ENCODE measurements around the gene TIMM8B. TPM values are rescaled to one million over a fixed set of nuclear protein-coding genes. Genes with fewer than 3 reads are reported as not detected.

The TIMM8B gene
- total and polyA plus RNA-seq, 9 of the 15 experiments (the other 6 are each of a cell fraction or from before 2014, with no cell fraction given) = 95.8 to 338 (median 145) TPM

DNA sequence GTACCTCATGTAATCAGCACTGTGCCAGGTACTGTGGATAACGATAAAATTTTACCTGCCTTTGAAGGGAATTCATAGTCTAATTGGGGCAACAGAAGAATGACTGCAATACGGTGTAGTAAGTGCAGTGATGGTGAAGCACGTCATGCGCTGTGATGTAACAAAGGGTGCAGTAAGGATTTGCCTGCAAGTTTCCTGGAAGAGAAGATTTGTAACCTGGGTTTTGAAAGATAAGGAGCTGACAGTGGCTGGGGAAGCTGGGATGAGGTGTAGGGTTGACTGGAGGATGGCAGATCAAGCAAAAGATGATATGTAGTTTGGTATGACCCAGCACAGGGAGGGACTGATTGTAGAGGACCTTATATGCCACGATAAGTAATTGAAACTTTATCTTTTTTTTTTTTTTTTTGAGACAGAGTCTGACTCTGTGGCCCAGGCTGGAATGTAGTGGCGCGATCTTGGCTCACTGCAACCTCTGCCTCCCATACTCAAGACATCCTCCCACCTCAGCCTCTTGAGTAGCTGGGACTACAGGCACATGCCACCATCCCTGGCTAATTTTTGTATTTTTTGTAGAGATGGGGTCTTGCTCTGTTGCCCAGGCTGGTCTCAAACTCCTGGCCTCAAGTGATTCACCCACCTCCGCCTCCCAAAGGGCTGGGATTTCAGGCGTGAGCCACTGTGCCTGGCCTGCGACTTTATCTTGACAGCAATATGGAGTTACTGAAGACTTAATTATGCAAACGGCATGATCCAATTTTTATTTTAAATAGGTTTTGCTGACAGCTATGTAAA is 11.4 kb upstream of the TIMM8B start (continued):
- peak; percentile 90 for TF ChIP-seq CREB1 (IDR thresholded peaks at IDR 0.05)
- peak; percentile 78; the same call in 1 of the 2 replicates for TF ChIP-seq CREB1 (CRISPR knock-in tag; IDR thresholded peaks at IDR 0.05)
- TF ChIP-seq RBM22 (IDR thresholded peaks at IDR 0.05; ENCODE audit: low read depth, low read length, poor library complexity, severe bottlenecking) = no peak
- no peak for TF ChIP-seq PHF21A (IDR thresholded peaks at IDR 0.05; ENCODE audit: borderline replicate concordance, low read depth)
- TF ChIP-seq KHSRP (IDR thresholded peaks at IDR 0.05) = peak; percentile 16; the same call in 1 of the 2 replicates
- TF ChIP-seq, protein P1, sequence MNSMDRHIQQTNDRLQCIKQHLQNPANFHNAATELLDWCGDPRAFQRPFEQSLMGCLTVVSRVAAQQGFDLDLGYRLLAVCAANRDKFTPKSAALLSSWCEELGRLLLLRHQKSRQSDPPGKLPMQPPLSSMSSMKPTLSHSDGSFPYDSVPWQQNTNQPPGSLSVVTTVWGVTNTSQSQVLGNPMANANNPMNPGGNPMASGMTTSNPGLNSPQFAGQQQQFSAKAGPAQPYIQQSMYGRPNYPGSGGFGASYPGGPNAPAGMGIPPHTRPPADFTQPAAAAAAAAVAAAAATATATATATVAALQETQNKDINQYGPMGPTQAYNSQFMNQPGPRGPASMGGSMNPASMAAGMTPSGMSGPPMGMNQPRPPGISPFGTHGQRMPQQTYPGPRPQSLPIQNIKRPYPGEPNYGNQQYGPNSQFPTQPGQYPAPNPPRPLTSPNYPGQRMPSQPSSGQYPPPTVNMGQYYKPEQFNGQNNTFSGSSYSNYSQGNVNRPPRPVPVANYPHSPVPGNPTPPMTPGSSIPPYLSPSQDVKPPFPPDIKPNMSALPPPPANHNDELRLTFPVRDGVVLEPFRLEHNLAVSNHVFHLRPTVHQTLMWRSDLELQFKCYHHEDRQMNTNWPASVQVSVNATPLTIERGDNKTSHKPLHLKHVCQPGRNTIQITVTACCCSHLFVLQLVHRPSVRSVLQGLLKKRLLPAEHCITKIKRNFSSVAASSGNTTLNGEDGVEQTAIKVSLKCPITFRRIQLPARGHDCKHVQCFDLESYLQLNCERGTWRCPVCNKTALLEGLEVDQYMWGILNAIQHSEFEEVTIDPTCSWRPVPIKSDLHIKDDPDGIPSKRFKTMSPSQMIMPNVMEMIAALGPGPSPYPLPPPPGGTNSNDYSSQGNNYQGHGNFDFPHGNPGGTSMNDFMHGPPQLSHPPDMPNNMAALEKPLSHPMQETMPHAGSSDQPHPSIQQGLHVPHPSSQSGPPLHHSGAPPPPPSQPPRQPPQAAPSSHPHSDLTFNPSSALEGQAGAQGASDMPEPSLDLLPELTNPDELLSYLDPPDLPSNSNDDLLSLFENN (IDR thresholded peaks at IDR 0.05; ENCODE audit: low read depth in 2 of 2, low read length in 2 of 2) = no peak
- TF ChIP-seq ZNF165 (CRISPR knock-in tag; IDR thresholded peaks at IDR 0.05; ENCODE audit: borderline replicate concordance) = no peak
- TF ChIP-seq RBM34 (IDR thresholded peaks at IDR 0.05; ENCODE audit: borderline replicate concordance, insufficient read depth, low read length) = no peak
- no peak for TF ChIP-seq E2F3 (CRISPR knock-in tag; IDR thresholded peaks at IDR 0.05)
- TF ChIP-seq SOX6 (IDR thresholded peaks at IDR 0.05) = peak; percentile 80
- no peak for TF ChIP-seq ZKSCAN3 (CRISPR knock-in tag; IDR thresholded peaks at IDR 0.05)
- TF ChIP-seq RBM25 (IDR thresholded peaks at IDR 0.05; ENCODE audit: low read depth, low read length, severe bottlenecking) = peak; percentile 34
- TF ChIP-seq, protein P2, sequence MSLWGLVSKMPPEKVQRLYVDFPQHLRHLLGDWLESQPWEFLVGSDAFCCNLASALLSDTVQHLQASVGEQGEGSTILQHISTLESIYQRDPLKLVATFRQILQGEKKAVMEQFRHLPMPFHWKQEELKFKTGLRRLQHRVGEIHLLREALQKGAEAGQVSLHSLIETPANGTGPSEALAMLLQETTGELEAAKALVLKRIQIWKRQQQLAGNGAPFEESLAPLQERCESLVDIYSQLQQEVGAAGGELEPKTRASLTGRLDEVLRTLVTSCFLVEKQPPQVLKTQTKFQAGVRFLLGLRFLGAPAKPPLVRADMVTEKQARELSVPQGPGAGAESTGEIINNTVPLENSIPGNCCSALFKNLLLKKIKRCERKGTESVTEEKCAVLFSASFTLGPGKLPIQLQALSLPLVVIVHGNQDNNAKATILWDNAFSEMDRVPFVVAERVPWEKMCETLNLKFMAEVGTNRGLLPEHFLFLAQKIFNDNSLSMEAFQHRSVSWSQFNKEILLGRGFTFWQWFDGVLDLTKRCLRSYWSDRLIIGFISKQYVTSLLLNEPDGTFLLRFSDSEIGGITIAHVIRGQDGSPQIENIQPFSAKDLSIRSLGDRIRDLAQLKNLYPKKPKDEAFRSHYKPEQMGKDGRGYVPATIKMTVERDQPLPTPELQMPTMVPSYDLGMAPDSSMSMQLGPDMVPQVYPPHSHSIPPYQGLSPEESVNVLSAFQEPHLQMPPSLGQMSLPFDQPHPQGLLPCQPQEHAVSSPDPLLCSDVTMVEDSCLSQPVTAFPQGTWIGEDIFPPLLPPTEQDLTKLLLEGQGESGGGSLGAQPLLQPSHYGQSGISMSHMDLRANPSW (CRISPR knock-in tag; IDR thresholded peaks at IDR 0.05) = no peak
- TF ChIP-seq ZFPM2 (CRISPR knock-in tag; IDR thresholded peaks at IDR 0.05) = no peak
- TF ChIP-seq NR4A1 (CRISPR knock-in tag; IDR thresholded peaks at IDR 0.05) = no peak
- no peak for TF ChIP-seq NR4A1 (tag; IDR thresholded peaks at IDR 0.05)
- peak; percentile 62 for TF ChIP-seq CBFA2T2 (conservative IDR thresholded peaks at IDR 0.05)
- 0 out of 2 replicates have a peak, but pooled peaks have one; percentile 13 for TF ChIP-seq POLR2H (tag; IDR thresholded peaks at IDR 0.05; ENCODE audit: low read depth)
- TF ChIP-seq, protein P3, sequence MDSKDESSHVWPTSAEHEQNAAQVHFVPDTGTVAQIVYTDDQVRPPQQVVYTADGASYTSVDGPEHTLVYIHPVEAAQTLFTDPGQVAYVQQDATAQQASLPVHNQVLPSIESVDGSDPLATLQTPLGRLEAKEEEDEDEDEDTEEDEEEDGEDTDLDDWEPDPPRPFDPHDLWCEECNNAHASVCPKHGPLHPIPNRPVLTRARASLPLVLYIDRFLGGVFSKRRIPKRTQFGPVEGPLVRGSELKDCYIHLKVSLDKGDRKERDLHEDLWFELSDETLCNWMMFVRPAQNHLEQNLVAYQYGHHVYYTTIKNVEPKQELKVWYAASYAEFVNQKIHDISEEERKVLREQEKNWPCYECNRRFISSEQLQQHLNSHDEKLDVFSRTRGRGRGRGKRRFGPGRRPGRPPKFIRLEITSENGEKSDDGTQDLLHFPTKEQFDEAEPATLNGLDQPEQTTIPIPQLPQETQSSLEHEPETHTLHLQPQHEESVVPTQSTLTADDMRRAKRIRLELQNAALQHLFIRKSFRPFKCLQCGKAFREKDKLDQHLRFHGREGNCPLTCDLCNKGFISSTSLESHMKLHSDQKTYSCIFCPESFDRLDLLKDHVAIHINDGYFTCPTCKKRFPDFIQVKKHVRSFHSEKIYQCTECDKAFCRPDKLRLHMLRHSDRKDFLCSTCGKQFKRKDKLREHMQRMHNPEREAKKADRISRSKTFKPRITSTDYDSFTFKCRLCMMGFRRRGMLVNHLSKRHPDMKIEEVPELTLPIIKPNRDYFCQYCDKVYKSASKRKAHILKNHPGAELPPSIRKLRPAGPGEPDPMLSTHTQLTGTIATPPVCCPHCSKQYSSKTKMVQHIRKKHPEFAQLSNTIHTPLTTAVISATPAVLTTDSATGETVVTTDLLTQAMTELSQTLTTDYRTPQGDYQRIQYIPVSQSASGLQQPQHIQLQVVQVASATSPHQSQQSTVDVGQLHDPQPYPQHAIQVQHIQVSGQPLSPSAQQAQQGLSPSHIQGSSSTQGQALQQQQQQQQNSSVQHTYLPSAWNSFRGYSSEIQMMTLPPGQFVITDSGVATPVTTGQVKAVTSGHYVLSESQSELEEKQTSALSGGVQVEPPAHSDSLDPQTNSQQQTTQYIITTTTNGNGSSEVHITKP (IDR thresholded peaks at IDR 0.05; ENCODE audit: partially characterized antibody) = peak; percentile 95
